ENCODE measurements around the gene UQCC5.

The UQCC5 gene

DNA sequence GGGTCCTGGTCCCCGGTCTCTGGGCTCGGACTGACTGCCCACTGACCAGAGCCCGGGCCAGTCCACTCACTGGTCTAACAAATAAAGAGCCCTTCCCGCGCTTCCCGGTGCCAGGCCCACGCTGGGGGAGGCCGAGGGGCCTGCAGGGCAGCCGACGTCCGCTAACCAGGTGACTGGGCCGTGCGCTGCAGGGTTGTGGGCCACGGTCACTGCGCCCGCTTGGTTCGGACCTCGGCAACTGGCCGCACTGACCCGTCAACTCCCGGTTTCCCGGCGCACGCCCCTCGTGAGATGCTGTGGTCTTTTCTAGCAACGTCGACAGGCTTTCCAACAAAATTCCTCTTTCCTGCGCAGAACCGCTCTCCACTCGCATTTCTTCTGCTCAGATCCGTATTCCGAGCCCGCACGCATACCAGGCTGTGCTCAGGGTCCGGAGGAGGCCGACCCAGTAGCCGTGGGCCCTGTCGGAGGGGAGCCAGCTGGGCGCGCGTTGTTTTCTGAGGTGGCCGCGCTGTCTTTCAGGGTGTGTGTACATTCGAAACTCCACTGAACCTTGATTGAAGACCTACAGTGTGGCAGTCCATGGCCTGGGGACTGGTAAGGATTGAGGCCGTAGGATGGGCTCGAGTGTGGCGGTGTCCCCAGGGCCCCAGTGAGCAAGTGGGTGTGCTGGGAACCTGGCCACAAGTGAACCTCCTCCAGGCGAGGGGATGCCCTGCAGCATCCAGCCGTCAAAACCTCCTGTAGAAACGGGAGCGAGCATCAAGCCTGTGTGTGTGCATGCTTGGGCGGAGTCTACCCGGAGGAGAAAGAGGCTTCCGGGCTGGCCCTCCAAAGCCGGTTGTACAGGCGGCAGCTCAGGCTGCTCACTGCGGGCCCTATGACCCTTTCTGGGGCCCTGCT, 1.9 kb upstream of the UQCC5 start:
- no peak for DNase-seq (ENCODE audit: low read depth)

DNA sequence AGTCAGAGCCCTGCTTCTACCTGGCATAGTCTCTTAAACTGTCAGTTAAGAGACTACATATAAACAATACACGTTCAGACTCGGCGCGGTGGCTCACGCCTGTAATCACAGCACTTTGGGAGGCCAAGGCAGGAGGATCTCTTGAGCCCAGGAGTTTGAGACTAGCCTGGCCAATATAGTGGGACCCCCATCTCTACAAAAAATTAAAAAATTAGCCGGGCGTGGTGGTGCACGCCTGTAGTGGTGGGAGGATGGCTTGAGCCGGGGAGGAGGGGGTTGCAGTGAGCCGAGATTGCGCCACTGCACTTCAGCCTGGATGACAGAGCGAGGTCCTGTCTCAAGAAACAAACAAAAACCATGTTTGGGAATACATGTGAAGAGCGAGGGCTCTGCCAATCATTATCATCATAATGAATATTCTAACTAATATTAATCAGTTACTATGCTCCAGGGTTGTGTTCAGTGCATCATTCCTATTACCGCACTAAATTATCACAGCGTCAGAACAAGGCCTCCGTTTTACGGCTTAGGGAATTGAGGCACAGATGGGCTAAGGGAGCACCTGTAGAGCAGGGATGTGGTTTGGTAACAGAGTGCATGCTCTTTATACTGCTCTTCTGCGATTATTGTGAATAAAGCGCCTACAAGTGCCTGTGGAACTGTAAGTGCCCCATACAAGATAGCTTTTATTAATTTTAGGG, 844 bp upstream of the UQCC5 start:
- no peak for DNase-seq (ENCODE audit: low read depth)

GRCh38 chr3:52536112-52536368, 365 bp upstream of the UQCC5 start:
- DNase-seq (ENCODE audit: low read depth) = no peak

- DNase-seq (ENCODE audit: low read depth) = no peak
Observed at GRCh38 chr3:52537165-52537620, 788 bp downstream of the UQCC5 start.

DNA sequence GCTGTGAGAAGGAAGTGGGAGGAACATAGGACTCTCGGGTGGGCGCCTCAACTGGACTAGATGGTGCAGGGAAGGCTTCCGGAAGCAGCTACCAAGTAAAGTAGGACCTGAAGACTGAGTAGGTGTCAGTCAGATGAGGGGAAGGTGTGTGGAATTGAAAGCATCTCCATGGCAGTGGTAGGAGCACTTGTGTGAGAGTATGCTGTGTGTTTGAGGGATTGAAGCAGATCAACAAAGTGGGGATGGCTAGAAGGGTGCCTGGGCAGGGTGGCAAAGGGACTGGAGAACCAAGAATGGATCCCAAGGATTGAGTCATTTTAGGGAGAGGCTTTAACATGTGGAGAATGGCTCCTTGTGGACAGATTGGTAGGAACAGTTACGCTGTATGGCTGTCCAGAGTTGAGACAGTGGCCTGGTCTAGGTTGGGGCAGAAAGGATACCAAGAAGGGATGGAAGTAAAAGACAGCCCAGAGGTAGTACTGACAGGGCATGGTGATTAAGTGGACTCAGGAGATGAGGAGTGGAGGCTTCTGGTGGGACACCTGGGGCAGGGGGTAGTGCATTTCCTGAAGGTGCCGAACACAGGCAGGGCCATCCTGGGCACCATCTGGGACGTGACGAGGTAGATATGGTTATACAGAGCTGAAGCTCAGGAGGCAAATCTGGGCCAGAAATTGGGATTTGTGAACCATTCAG, 1.5 kb downstream of the UQCC5 start:
- DNase-seq (ENCODE audit: low read depth) = no peak

GRCh38 chr3:52539010-52539653, 2.7 kb downstream of the UQCC5 start:
- DNase-seq (ENCODE audit: low read depth) = no peak

DNA sequence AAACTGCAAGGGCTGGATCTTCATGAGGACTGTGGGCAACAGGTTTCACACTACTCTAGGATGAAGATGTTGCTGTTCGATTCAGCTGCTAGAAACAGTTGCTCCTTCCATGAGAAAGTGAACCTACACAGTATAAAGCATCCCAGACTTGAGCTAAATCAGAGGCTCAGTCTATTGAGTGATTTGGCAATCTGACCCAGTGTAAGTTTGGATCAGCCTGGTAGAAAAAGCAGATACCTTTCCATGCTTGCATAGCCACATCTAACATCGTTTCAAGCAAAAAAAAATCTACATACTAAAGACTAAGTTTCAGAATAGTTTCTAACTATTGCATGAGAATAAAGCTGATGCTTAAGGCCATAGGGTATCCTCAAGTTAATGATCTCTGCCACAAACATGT, 4.6 kb downstream of the UQCC5 start:
- DNase-seq (ENCODE audit: low read depth) = no peak

- DNase-seq (ENCODE audit: low read depth) = no peak
Observed at GRCh38 chr3:52544937-52545336, 8.5 kb downstream of the UQCC5 start.

DNA sequence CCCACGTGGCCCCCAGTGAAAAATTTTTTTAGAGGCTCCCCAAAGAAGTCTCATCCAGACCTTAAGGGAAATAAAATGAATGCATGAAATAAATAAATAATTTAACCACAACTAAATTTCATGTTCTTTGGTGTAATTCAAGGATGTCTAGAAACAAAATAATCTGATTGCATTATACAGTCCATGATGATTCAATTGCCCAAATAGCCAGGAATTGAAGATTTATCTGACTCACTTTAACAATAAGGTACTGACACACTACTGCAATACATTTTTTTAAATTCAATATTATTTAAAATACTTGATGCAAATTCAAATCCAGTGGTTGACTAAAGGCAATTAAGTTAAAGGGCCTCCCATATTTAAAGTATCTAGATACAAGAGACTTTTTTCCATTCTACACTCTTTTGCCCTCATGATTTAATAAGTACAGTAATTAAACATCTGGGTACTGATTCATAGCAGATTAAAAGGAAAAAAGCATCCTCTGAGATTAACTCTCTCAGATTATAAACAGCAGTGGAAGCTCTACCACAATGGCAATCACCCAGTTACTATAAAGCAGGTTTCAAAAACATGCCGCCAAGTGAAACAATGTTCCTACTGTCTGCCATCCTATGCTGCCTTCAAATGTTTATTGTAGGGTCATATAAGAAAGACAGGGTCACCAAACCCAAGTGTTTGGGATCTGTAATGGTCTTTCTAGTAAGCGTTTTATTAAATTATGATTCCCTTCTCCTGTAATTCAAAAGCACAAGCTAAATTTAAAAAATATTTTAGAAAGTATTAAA, 9.9 kb downstream of the UQCC5 start:
- no peak for DNase-seq (ENCODE audit: low read depth)

GRCh38 chr3:52547143-52547542, 10.7 kb downstream of the UQCC5 start:
- DNase-seq (ENCODE audit: low read depth) = no peak

DNA sequence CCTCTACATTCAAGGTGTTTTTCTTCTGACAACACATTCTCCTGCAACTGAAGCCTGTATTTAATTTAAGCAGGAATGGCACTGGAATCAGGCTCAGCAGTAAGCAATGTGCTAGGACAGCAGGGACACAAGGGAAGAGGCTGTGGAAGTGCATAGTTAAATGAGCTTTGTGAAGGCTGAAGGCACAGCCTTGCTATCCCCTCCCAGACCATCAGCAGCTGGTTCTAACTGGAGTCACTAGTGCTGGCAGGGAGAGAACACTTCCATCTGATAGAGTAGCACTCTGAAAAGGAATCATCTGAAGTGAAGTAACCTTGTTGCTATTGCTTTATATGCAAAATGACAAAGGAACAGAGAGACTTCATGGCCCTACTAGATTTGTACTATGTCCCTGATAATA, 14.7 kb downstream of the UQCC5 start:
- no peak for DNase-seq (ENCODE audit: low read depth)

DNA sequence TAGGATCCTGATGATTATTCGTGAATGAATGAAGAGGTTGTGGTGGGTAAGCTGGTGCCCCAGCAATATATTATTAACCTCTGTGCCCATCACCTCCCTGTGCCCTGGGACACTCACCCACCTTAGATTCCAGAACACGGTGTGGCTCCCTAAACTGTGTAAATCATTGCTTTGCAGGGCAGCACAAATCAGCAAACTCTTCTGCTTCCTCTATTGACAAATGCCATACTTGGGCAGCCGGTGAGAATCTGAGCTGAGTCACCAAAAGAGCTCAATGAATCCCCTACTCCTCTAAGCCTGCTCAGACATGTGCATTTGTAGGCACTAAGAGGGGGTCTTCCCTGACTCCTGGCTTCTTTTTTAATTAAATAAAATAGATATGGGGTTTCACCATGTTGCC, 15.7 kb downstream of the UQCC5 start:
- no peak for DNase-seq (ENCODE audit: low read depth)

DNA sequence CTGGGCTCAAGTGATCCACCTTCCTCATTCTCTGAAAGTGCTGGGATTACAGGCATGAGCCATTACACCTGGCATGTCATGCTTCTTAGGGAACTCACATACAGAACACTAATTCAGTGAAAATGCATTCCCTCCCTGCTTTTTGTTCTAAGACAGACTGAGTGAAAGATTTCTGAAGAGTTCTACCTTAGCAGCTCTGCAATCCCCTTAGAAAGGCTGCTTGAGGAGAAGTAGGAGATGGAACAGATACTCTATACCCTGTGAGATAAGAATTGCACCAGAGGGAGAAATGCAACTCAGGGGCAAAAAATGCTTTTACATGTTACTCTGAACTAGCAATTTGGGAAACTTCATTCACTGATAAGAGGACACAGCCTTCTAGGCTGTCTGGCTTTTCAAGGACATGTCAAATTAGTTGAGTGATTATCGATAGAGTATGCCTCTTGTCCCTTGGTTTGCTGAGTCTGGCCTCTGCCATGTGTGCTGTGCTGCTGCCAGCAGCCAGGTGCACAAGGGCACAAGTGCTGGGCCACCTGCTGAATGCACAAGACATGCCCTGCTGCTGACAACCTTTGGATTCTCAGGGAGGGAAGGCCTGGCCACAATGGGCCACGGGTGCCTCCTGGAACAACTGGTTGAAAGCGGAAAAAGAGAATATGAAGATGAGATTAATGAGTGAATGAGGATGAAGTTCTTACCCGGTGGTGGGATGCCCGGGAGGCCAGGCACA, 17.8 kb downstream of the UQCC5 start:
- no peak for DNase-seq (ENCODE audit: low read depth)

- no peak for DNase-seq (ENCODE audit: low read depth)
Observed at GRCh38 chr3:52555056-52555455, 18.7 kb downstream of the UQCC5 start.

DNA sequence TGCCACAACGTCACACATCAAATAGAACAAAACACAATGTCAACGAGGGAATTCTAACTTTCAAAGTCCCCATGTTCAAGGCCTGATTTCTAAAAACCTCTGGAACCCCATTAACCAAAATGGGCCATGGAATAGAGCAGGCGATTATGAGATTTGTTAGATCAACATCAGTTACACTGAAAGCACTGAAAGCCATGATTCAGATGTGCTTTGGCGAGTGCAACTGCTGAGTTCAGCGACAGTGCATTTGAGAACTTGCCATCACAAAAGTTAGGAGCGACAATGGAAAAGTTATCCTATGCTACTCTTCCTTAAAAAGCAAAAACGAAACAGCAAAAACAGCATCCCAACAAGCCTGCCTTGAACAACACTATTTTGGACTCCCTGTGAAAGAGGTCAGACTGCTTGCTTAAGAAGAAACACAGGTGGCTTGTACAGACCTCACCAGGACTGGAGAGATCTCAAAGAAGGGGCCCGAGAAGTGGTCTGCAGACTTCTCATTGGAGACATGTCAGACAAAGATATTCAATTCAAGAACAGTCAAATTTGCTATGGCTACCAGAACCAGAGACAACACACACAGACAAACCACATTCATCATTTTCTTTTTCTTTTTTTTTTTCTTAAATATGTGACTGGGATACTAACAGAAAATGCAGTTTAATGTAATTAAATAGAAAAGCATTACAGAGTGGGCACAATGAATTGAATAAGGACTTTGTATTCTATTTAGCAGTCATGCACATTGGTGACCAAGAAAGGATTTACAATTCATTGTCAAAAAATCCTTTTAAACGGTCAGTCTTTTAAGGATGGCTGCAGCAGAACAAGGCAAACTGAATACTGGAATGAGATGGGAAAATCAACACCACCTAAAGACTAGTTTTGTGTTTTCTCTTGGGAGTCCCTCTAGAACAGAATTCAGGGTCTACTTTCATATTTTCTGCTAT, 20.9 kb downstream of the UQCC5 start:
- DNase-seq (ENCODE audit: low read depth) = no peak

DNA sequence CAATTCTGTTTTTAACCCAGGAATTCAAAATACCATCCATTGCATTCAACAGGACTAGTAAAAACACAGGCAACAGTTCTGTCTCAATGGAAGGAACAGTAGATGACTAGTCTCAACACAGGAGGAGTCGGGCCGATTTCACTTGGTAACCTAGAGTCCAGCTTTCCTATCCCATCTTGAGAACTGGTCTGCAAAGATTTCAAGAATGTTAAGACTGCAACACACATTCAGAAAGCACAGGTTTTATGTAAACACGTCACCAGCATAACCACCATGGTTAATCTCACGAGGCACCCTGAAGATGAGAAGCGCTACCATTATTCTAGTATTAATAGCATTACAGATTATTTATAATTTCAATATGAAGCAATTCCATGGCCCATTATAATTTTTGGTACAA, 22.0 kb downstream of the UQCC5 start:
- DNase-seq (ENCODE audit: low read depth) = no peak

GRCh38 chr3:52561028-52561747, 24.8 kb downstream of the UQCC5 start:
- no peak for DNase-seq (ENCODE audit: low read depth)

DNA sequence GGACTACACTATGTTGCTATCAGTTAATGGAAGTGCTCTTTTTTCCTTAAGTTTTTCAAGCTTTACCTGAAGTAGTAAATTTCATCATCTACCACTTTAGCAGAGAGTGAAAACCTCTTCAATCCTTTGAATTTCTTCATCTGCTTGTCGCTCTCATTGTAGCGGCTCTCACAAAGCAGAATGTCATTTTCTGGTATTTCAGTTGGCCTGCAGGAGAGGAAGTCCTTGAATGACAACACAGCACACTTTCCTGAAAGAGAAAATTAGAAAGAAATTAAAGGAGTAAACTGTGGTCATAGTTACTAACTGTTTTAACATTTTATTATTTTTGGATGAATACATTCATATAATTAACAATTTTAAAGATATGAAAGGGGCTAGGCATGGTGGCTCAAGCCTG, 27.6 kb downstream of the UQCC5 start:
- no peak for DNase-seq (ENCODE audit: low read depth)

GRCh38 chr3:52568069-52568468, 31.7 kb downstream of the UQCC5 start:
- no peak for DNase-seq (ENCODE audit: low read depth)
